Activated naive CD8-positive, alpha-beta T cell treated with anti-CD3 and anti-CD28 coated beads, Interleukin-2, amount 50 U/mL, for 16 hours (primary cell): ENCODE measurements around the gene PTK7.
"Not testable (repeated sequence)": the region's sequence is repeated elsewhere in the genome, so short reads cannot be mapped to it uniquely, and the experiment has no call there.

Source experiments
- DNase-seq: peaks from one replicate; pipeline ENCODE4 v3.0.0-alpha.2; 2020; ENCODE audit warnings: low read depth, low spot score

PTK7 gene

DNA sequence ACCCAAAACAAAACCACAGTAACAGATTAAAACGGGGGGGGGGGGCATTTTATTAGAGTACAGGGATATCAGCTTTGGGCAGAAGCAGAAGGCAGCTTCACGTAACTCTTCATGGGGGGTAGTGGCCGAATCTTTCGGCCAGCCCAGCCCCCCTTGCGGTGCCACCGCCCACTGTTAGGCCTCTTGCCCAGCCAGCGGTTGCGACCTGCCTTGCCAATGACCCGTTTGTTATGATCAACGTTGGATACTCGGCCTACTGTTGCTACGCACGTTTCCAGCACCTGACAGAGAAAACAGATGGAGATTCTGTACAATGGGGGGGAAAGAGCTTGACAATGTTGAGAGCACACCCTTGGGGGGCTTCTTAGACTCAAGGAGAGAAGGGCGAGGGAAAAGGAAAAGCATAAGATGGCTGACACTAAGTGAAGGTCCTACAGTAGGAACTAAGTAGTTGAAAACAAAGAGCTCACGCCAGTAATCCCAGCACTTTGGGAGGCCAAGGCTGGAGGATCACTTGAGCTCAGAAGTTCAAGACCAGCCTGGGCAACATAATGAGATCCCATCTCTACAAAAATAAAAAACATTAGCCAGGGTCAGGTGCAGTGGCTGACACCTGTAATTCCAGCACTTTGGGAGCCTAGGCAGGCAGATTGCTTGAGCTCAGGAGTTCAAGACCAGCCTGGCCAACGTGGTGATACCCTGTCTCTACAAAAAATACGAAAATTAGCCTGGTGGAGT is 21.7 kb upstream of the PTK7 start:
- no peak for DNase-seq

DNA sequence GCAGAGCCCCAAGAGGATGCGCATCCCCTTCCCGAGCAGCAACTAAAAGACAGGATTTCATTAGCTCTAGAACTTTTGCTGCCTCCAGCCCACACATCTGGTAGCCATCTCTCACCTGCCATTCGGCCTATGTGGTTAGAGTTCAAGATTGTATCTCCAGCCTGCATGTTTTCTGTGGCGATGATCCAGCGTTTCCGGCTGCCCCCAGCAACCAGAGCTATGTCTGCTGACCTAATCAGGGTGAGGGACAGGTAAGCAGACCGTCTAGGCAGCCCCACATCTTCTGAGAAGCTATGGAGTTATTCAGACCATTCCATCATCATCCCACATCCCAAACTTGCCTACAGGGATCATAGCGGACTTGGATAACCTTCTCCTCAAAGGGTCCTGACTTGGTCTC is 20.1 kb upstream of the PTK7 start:
- DNase-seq = no peak

DNA sequence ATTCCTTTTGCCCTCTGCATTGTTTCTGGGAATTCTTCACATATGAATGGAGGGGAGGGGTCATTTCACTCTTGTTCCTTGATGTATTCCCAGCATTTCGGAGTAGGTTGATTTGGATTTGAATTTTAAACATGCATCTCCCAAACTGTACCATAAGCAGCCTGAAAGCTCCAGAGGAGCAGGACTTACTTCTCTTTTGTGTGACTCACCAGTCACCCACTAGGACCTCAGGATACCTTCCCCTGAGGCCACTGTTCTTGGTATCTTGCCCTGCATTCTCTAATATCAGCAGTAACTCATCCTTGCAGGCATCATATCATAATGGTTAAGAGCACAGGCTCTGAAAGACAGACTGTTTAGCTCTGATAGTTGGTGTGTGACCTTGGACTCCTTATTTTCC is 17.6 kb upstream of the PTK7 start:
- DNase-seq = no peak

DNA sequence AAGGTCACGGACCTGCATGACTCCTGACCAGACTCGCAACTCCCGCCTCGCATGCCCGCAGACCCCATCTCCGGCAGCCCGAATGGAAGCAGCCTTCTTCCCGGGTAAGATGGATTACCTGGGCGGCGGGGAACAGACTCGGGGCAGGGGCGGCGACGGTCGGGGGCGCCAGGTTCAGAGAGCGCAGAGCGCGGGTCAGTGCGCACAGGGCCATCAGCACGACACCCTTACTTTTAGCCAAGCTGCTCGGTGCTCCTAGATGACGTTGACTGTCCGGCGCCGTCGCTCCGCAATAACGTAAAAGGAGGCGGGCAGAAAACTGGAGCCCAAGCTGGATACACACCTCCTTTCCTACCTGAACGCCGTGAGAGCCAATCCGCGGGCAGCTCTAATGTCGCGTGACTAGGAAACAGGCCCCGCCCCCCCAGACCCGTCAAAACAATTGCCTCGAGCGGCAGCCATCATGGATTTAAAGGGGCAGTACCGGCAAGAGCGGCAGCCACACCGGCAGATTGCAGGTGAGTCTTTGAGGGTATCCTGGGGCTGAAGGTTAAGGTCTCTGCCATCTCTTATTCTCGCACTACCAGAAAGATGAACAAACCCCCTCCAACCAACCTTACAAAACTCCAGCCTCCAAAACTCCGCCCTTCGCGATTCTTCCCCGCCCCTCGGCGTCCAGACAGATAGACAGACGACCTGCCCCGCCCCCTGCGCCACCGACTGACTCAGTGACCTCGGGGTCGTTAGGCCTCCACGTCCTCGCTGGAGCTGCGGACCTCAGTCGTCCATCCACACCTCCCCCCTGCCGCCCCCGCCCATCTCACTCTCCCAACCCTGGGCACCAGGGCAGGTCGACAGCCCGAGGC is 16.7 kb upstream of the PTK7 start, which contains the start of the genes KLC4 and MRPL2:
Gene KLC4, plus strand, starts transcription at position 464 of the 866 bp plus-strand sequence. CDS start 1,705 bp downstream, outside the sequence.
Gene MRPL2, minus strand, starts transcription at position 267 of the 866 bp plus-strand sequence. Its CDS starts 53 bp downstream, at position 214.
- peak; percentile 95 for DNase-seq

DNA sequence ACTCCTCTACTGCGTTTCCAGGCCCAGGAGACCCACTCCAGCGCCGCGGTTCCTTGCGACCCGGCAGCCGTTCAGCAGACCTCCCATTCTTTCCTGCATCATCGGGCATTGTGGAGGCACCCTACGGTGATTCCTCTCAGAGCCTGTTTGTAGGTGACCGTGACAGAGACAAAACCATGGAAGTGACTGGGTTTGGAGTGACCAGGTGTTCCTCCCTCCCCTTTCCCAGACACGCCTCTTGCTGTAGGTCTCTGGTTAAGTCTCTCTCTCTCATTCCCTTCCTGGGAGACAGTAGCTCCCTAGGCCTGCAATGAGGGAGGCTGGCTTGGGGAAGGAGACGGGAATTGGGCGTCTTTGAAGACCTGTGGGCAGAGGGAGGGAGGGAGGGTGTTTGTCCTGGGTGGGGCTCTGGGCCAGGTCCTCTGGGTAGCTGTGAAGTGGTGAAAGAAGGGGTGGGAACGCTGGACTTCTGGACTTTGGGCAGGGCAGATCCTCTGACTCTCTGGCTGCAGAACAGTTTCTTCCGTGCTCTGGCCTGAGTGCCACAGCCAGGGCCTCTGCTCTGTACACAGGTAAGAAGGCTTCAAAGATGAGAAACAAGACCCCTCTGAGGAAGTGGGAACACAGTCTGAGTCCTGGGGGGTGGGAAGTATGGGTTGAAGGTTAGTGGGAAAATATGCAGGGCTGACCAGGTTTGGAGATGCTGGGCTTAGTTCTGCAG is 15.9 kb upstream of the PTK7 start:
- DNase-seq = no peak

DNA sequence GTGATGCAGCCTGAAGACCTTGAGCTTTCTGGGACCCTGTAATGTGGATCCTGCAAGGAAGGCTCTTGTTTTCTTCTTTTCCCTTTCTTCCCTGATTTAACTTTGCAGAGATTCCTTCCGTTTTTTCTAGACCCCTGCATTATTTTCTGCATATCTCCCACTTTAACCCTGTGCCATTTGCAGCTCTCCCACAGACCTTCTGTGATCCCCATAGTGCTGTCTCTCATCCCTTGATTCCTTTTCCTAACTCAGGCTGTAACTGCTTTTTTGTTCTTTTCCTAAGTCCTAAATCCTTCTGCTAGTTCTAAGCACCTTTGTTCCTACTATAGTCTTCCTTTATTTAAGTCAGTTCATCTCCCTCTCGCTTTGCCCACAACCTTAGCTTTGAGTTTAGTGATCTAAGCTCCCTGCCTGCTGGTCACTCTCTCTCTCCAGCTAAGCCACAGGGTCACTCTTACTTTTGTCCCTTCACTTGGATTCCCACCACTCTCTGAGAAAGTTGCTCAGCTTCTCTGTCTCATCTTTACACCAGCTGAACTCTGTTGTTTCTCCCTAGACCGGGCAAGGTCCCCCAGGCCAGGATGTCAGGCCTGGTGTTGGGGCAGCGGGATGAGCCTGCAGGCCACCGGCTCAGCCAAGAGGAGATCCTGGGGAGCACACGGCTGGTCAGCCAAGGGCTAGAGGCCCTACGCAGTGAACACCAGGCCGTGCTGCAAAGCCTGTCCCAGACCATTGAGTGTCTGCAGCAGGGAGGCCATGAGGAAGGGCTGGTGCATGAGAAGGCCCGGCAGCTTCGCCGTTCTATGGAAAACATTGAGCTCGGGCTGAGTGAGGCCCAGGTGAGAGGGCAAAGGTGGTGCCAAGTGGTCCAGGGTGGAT is 15.1 kb upstream of the PTK7 start:
- DNase-seq = no peak

DNA sequence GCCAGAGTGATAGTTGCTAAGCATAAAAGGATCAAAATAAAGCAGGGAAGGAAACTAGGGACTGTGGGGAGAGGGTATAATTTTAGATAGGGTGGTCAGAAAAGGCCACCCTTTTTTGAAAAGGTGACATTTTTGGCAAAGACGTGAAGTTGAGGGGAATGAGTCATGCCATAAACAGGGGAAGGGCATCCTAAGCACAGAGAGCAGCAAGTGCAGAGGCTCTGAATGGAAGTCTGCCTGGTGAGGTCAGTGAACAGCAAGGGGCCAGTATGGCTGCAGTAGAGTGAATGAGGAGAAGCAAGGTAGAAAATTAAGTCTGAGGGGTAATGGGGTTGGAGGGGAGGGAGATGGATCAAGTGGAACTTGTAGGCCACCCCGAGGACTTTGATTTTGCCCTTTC is 14.3 kb upstream of the PTK7 start:
- DNase-seq = no peak

DNA sequence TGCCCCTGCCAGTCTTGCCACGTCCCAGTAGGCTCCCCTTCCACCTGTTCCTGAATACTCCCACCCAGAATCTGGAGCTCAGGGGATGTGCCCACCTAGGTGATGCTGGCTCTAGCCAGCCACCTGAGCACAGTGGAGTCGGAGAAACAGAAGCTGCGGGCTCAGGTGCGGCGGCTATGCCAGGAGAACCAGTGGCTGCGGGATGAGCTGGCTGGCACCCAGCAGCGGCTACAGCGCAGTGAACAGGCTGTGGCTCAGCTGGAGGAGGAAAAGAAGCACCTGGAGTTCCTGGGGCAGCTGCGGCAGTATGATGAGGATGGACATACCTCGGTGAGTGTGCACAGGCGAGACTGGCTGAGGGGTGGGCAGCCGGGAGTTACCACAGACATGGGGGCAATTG is 13.3 kb upstream of the PTK7 start:
- no peak for DNase-seq

DNA sequence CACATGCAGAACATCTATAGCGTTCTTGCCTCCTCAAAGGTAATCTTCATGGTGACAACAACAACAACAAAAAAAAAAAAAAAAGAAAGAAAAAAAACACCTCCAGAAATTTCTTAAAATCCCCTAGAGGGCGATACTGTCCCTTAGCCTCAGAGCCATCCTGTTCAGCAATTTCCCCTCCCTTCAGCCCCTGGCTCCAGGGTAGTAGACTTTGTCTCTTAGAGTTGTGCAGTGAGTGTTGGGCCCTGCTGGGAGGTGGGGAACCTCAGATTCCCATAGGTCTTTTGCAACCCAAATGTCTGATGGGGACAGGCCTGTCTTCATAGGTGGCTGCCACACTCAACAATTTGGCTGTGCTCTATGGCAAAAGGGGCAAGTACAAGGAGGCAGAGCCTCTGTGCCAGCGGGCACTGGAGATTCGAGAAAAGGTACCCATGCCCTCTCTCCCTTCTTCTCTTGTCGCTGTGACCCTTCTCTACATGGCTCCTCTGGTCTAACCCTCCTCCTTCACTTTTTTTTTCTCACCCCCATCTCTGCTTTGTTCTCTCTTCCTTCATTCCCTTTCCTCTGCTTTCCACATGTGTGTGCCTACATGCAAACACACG is 6.0 kb upstream of the PTK7 start:
- no peak for DNase-seq

DNA sequence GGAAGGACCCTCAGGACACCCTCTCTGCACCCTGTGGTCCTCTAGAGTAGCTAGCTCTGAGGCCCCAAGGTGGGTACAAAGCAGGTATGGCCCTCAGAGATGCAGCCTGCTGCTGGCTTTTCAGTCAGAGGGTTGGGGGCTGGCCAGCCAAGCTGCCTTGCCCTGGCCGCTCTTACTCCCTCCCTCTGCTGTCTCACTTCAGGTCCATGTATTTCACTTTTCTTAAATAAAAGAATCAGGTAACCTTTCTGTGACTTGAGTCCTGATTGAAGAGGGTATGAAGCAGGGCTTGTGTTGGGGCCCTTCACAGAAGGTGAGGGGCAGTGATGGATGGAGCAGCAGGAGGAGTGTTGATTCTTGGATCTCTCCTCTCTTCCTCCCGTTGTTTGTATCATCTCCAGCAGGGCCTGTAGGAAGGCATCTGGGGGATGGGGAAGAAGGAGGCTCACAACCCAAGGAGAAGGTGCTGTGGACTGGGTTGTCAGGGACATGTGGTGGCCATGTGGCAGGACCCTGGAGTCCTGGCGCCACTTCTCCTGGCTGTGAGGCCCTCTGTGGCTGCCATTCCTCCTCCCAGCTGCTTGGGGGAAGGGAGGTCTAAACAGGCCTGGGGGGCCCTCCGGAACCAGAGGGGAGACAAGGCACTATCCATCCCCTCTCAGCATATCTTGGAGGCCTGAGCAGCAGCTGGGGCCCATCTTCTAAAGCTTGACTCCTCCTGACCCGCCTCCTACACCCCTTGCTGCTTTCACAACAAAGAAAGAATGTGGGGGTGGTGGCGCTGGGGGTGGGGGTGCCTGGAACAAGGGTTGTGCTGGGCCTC is 1.1 kb upstream of the PTK7 start:
- no peak for DNase-seq

DNA sequence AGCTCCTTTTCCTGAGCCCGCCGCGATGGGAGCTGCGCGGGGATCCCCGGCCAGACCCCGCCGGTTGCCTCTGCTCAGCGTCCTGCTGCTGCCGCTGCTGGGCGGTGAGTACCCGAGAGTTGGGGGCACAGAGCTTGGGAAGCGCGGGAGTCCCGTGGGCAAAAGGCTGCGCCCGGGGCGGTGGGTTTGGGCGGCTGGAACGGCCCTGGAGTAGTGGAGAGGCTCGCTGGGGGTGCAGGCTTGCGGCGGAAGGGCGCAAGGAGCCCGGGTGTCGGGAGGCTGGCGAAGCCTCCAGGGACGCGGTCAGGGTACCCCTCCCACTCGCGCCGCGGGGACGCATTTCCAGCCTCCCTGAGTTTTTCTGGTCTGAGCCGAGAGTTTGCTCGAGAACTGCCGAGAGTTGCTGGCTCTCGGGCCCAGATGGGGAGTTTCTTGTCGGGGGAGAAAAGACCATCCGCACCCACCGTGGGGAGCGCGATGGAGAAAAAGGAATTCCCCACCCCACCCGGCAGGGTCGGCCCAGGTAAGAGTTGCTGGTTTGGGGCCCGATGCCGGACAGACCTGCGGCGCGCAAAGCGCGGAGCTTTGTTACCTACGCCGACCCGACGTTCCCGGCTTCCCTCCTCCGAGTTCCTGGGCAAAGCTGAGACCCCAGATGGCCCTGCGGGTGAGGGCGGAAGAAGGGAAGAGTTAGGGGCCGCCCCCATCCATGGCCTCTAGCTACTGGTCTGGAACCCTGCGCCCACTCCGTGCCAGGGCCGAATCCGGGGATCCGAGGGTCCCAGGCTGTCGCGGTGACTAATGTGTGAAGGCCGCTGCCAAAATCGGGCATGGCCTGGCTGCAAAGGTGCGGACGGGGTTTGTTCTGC is 584 bp downstream of the PTK7 start:
- DNase-seq = no peak

DNA sequence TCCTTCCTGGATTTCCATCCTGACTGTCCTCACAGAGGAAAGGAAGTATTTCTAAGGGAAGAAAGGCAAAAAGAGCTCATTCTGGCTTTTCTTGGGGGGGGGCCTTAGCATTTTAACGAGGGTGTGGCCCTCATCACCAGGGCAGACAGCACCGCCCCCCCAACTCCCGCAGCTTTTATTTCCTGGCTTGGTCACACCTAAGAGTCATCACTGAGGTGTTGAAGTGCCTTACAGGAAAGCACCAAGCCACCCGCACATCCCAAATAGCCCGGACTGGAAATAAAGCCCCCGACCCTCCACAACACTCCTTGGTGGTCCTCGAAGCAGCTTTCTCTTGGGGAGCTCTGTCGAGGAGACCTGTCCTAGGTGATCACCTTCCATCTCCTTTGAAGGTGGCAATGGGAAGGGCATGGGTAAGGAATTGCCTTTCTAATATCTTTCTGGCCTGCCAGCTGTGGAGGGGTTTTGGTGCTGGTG is 1.3 kb downstream of the PTK7 start:
- no peak for DNase-seq

DNA sequence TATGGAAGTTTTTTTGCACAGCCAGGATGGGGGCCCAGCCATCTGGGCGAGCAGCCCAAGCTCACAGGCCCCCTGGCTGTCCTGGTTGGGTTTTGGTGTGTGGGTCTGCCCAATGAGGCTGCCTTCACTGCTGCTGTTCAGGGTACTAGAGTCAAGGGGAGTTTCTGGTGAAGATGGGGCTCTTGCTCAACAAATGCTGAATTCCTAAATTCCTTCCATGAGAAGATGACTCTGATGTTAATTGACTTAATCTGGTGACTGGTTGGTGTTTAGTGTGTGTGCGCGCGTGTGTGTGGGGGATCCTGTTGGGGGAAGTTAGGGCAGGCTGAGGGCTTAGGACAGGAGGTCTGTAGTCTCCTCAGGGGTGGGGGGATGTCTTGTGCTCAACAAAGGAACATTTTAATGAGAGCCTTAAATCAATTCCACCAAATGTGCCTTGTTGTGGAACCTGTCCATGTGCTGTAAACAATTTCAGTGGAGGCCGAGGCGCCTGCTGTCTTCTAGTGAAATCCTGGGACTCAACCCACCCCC is 1.9 kb downstream of the PTK7 start:
- no peak for DNase-seq

DNA sequence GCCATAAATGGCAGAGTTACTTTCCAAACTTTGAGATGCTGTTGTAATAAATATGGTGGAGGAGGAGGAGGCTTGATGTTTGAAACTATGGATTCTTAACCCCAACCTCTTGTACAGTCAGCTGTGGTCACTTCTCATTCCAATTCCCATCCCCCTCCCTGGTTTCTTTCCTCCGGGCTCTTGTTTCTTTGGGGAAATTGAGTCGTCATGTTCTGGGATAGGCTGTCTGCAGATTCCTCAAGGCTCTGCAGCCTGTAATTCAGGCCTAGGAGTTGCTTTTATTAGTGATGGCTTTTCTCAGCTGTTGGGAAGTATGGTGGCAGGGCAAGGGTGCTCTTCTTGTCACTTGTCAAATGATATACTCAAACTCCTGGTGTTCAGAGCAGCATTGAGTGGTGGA is 2.6 kb downstream of the PTK7 start:
- no peak for DNase-seq

DNA sequence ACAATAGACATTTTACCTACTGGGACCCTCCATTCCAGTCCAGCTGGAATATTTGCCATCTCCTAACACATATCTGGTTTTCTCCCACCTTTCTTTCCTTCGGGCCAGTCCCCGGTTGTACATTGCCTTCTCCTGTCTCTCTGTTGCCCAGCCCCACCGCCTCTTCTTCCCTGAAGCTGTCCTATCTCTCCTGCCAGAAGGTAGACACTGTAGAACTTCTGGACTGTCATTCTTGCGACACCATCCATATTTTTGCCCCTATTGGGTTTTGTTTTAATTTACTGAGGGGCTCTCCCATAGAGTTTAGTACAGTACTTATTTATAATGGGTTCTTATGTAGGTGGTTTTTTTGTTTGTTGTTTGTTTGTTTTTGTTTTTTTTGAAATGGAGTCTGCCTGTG is 4.9 kb downstream of the PTK7 start:
- DNase-seq = no peak

DNA sequence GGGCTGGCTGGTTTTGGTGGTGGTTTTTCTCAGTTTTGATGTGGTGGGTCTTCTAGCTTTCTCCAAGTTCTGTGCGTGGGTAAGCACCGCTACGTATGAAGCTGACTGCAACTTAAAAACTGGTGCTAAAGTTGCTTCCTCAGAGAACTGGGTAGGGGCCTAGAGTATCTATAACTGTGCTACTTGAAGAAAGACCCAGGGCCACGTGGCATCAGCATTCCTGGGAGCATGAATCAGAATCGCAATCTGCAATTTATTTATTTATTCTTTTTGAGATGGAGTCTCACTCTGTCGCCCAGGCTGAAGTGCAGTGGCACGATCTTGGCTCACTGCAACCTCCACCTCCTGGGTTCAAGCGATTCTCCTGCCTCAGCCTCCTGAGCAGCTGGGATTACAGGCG is 5.8 kb downstream of the PTK7 start:
- DNase-seq = not testable (repeated sequence)

DNA sequence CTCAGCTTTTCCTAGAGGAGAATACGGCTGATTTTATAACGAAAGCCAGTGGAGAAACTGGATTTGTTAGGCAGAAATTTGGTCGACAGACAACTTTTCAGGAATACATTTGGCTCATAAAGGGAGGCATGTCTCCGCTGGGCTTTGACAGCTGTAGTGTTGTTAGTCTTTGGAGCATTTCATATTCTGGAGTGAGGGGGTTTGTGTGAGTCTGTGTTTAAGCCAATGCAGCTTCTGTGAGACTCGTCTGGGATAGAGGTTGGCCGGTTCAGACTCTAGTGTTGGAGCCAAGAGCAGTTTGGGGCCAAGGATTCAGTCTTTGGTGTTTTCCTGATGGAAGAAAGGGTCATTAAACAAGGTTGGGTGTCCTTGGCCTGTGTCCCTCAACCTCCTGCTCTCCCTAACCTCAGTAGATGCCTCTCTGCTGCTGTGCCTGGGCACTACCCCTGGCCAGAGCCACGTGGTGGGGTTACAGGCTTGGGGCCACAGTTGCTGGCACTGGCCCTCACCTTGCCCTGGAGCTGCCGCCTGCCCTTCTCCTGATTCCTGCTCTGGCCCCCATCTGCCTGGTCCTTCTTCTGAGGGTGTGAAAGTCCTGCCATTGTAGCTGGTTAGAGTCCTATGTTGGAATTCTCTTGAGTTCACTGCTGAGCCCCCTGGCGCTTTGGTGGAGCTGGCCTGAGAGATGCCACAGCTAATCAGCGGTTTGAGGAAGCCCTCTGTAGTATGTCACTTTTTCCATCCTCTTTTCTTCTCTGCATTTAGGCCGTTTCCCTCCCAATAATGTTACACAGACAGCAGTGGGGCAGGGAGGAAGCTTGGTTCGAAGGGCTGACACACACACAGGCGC is 6.9 kb downstream of the PTK7 start:
- DNase-seq = no peak
